ENCODE measurements around the gene SYNE3.

- no peak for TF ChIP-seq GABPA (IDR thresholded peaks at IDR 0.05; ENCODE audit: low read depth)
- TF ChIP-seq, protein P1, sequence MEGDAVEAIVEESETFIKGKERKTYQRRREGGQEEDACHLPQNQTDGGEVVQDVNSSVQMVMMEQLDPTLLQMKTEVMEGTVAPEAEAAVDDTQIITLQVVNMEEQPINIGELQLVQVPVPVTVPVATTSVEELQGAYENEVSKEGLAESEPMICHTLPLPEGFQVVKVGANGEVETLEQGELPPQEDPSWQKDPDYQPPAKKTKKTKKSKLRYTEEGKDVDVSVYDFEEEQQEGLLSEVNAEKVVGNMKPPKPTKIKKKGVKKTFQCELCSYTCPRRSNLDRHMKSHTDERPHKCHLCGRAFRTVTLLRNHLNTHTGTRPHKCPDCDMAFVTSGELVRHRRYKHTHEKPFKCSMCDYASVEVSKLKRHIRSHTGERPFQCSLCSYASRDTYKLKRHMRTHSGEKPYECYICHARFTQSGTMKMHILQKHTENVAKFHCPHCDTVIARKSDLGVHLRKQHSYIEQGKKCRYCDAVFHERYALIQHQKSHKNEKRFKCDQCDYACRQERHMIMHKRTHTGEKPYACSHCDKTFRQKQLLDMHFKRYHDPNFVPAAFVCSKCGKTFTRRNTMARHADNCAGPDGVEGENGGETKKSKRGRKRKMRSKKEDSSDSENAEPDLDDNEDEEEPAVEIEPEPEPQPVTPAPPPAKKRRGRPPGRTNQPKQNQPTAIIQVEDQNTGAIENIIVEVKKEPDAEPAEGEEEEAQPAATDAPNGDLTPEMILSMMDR (IDR thresholded peaks at IDR 0.05 in 2 of 3, conservative IDR thresholded peaks at IDR 0.05 in 1 of 3; ENCODE audit: control insufficient read depth in 2 of 3, extremely low read depth in 1 of 3, insufficient read depth in 1 of 3, low read depth in 3 of 3, low read length in 3 of 3): no peak
- TF ChIP-seq ETV6 (conservative IDR thresholded peaks at IDR 0.05 in 1 of 2, IDR thresholded peaks at IDR 0.05 in 1 of 2; ENCODE audit: borderline replicate concordance in 1 of 2, low read depth in 1 of 2): no peak
- TF ChIP-seq BCLAF1 (IDR thresholded peaks at IDR 0.05): no peak
Observed at GRCh38 chr14:95488376-95489213, 27.9 kb downstream of the SYNE3 start.

Data from GM12878 (cell line).